PFSK-1 (cell line): ENCODE data around the gene PIGC.

Source experiments
- FOXP2 ChIP-seq: optimal IDR thresholded peaks from 2 replicates; pipeline ENCODE3; 2011; ENCODE audit warnings: borderline replicate concordance, control low read depth, inconsistent platforms; ENCODE audit not compliant: insufficient read depth; ENCODE audit errors: extremely low read length, extremely low read depth
- POLR2AphosphoS5 ChIP-seq: IDR thresholded peaks from 2 replicates; pipeline ENCODE4 v1.6.1; 2012; ENCODE audit warnings: low read depth, mild to moderate bottlenecking, control low read depth, low read length, moderate library complexity
- SIN3A ChIP-seq: IDR thresholded peaks from 2 replicates; pipeline ENCODE4 v1.6.1; 2012; ENCODE audit warnings: mild to moderate bottlenecking, low read length, moderate library complexity, borderline replicate concordance; ENCODE audit not compliant: insufficient read depth
- TAF1 ChIP-seq: IDR thresholded peaks from 2 replicates; pipeline ENCODE4 v1.6.1; 2012; ENCODE audit warnings: low read length, control low read depth, borderline replicate concordance; ENCODE audit not compliant: insufficient read depth
- TF ChIP-seq, protein P1 (sequence below), 2 experiments: IDR thresholded peaks; 2 replicates each; pipeline versions ENCODE4 v1.6.1 to v1.8.0; 2011 to 2012; ENCODE audit warnings: low read depth in 2 of 2, low read length in 2 of 2, control low read depth in 1 of 2, inconsistent platforms in 1 of 2, mild to moderate bottlenecking in 1 of 2, moderate library complexity in 1 of 2; ENCODE audit not compliant: insufficient read depth in 1 of 2

PIGC gene

DNA sequence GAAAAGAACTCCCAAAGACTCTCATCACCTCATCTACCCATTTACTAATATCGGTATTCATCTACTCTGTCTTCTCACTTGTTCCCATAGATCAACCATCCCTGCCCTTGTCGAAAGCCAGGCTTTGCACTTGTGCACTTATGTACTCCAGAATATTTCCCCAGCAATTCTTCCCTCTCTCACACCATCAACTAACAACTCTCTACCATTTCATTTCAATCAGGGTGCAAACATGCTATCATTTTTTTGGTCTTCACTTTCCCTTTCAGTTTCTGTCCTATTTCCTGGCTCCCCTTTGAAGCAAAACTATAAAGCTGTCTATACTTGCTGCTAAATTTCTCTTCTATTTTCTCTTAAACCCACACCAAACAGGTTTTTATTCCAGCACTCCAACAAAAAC, 16.7 kb downstream of the PIGC start:
- TF ChIP-seq, protein P1, sequence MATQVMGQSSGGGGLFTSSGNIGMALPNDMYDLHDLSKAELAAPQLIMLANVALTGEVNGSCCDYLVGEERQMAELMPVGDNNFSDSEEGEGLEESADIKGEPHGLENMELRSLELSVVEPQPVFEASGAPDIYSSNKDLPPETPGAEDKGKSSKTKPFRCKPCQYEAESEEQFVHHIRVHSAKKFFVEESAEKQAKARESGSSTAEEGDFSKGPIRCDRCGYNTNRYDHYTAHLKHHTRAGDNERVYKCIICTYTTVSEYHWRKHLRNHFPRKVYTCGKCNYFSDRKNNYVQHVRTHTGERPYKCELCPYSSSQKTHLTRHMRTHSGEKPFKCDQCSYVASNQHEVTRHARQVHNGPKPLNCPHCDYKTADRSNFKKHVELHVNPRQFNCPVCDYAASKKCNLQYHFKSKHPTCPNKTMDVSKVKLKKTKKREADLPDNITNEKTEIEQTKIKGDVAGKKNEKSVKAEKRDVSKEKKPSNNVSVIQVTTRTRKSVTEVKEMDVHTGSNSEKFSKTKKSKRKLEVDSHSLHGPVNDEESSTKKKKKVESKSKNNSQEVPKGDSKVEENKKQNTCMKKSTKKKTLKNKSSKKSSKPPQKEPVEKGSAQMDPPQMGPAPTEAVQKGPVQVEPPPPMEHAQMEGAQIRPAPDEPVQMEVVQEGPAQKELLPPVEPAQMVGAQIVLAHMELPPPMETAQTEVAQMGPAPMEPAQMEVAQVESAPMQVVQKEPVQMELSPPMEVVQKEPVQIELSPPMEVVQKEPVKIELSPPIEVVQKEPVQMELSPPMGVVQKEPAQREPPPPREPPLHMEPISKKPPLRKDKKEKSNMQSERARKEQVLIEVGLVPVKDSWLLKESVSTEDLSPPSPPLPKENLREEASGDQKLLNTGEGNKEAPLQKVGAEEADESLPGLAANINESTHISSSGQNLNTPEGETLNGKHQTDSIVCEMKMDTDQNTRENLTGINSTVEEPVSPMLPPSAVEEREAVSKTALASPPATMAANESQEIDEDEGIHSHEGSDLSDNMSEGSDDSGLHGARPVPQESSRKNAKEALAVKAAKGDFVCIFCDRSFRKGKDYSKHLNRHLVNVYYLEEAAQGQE (IDR thresholded peaks at IDR 0.05; ENCODE audit: insufficient read depth in 1 of 2, low read depth in 2 of 2, low read length in 2 of 2), result no peak
- TF ChIP-seq FOXP2 (no peak), TAF1 (no peak)

DNA sequence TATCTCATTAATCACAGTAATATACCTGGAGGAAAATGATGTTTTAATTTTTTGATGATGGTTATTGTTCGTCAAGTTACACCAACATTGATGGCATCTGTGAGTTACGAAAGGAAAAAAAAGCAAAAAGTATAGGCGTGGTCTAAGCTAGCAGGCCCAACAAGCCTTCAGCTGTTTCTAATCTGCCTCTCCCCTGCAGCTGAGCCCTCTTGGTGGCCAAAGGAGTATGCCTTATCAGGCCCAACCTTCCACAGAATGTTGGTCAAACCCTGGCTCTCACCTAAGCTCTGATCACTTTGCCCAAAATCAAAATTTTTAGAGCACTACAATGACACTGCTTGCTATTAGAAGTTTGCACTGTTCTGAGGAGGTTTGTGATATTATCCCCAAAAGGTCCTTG, 18.5 kb downstream of the PIGC start:
- TF ChIP-seq, protein P1 (IDR thresholded peaks at IDR 0.05; ENCODE audit: insufficient read depth in 1 of 2, low read depth in 2 of 2, low read length in 2 of 2), result no peak
- TF ChIP-seq POLR2AphosphoS5, result no peak
- no peak for TF ChIP-seq FOXP2

DNA sequence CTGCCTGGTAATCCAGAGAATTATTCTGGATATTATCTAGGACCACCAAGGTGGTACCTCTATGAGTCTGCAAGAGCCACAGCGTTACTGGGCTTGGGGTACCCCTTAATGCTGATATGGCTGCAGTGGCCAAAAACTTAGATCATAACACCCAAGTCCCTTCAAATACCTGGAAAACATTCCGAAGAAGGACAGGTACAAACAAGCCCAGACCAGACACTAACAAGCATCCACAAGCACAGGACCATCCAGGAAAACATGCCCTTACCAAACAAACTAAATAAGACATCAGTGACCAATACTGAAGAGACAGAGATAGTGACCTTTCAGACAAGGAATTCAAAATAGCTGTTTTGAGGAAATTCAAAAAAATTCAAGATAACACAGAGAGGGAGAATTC, 20.5 kb downstream of the PIGC start:
- TF ChIP-seq TAF1 (no peak), POLR2AphosphoS5 (no peak), FOXP2 (no peak), SIN3A (no peak)

DNA sequence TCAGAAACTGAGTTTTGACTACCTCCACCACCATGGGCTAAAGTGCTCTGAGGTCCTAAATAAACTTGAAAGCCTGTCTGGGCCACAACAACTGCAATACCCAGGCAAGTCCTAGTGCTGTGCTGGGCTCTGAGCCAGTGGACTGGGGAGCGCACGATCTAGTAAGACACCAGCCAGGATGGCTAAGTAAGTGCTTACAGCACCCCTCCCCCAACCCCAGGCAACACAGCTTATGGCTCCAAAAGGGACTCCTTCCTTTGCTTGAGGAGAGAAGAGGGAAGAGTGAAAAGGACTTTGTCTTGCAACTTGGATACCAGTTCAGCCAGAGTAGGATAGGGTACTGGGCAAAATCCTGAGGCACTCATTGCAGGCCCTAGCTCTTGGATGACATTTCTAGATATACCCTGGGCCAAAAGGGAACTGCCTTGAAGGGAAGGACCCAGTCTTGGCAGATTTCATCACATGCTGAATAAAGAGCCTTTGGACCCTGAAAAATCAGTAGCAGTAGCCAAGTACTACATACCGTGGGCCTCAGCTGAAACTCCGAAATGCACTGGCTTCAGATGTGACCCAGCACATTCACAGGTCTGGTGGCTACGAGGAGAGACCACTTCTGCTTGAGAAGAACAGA, 21.8 kb downstream of the PIGC start:
- TF ChIP-seq, protein P1 (IDR thresholded peaks at IDR 0.05; ENCODE audit: insufficient read depth in 1 of 2, low read depth in 2 of 2, low read length in 2 of 2), result no peak
- no peak for TF ChIP-seq TAF1

DNA sequence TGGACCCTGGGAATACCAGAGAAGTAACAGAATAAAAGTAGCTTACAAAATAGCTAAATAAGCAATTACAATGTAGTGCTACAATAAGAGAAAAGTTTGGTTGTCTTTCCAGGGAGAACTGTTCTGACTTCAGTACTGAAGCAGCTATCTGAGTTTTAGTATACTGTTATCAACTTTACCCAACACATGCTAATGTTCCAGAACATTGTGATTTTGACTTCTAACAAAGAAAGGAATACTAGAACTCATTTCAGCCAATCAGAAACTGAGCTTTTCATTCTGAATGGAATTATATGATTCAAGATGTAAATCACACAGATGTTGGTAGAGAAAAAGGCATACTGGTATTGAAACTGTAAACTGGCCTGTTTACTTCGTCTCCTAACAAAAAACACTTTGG, 23.5 kb downstream of the PIGC start, which contains the start of gene C1orf105:
TSS of gene C1orf105 (plus strand) at position 301 of the 400 bp plus-strand sequence. CDS start 201 bp downstream, outside the sequence.
- TF ChIP-seq SIN3A (no peak), FOXP2 (no peak), TAF1 (no peak), POLR2AphosphoS5 (no peak)
- TF ChIP-seq, protein P1 (IDR thresholded peaks at IDR 0.05; ENCODE audit: insufficient read depth in 1 of 2, low read depth in 2 of 2, low read length in 2 of 2), result no peak
